ENCODE data around the gene SYNE2. TPM values are rescaled to one million over a fixed set of nuclear protein-coding genes. Genes with fewer than 3 reads are reported as not detected.

The SYNE2 gene
- total and polyA plus RNA-seq, 2 of the 8 experiments (the other 6 are each of a cell fraction or from before 2014, with no cell fraction given), result 32.6 to 46.1 TPM

DNA sequence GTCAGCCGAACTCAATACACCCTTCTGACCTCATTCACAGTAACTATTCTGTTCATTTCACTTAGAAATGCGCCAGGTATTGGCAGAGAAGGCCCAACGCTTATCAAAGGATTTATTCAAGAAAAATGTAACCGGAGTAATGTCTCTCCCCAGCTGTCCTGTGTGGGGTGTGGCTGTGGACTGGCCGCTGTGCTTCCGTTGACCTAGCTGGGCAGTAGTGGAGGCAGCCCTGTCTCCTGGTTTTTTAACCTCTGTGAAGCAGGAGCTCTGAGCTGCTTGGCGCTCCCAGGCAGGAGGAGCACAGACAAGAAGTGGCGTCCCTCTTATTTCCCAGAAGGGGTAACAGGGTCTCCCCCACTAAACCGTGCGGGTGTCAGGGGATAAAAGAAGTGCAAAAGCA, 356.2 kb downstream of the SYNE2 start (continued):
- TF ChIP-seq, protein P1, sequence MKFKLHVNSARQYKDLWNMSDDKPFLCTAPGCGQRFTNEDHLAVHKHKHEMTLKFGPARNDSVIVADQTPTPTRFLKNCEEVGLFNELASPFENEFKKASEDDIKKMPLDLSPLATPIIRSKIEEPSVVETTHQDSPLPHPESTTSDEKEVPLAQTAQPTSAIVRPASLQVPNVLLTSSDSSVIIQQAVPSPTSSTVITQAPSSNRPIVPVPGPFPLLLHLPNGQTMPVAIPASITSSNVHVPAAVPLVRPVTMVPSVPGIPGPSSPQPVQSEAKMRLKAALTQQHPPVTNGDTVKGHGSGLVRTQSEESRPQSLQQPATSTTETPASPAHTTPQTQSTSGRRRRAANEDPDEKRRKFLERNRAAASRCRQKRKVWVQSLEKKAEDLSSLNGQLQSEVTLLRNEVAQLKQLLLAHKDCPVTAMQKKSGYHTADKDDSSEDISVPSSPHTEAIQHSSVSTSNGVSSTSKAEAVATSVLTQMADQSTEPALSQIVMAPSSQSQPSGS (IDR thresholded peaks at IDR 0.05; ENCODE audit: low read length), result no peak
- TF ChIP-seq, protein P2, sequence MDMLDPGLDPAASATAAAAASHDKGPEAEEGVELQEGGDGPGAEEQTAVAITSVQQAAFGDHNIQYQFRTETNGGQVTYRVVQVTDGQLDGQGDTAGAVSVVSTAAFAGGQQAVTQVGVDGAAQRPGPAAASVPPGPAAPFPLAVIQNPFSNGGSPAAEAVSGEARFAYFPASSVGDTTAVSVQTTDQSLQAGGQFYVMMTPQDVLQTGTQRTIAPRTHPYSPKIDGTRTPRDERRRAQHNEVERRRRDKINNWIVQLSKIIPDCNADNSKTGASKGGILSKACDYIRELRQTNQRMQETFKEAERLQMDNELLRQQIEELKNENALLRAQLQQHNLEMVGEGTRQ (IDR thresholded peaks at IDR 0.05; ENCODE audit: low read length), result no peak

Data from H1 (cell line).